Activated naive CD4-positive, alpha-beta T cell treated with anti-CD3 and anti-CD28 coated beads, Interleukin-2, amount 10 ng/mL, durations not matched to agents 5 hours and 36 hours (primary cell): ENCODE data around the gene STAT6. TPM values are rescaled to one million over a fixed set of nuclear protein-coding genes. Genes with fewer than 3 reads are reported as not detected.

Experiments
- total RNA-seq, 2 experiments: library from RNA; stranded (reverse); gene quantifications; one replicate each; pipeline ENCODE4 v1.2.3, GENCODE V29; 2021

The STAT6 gene, protein sequence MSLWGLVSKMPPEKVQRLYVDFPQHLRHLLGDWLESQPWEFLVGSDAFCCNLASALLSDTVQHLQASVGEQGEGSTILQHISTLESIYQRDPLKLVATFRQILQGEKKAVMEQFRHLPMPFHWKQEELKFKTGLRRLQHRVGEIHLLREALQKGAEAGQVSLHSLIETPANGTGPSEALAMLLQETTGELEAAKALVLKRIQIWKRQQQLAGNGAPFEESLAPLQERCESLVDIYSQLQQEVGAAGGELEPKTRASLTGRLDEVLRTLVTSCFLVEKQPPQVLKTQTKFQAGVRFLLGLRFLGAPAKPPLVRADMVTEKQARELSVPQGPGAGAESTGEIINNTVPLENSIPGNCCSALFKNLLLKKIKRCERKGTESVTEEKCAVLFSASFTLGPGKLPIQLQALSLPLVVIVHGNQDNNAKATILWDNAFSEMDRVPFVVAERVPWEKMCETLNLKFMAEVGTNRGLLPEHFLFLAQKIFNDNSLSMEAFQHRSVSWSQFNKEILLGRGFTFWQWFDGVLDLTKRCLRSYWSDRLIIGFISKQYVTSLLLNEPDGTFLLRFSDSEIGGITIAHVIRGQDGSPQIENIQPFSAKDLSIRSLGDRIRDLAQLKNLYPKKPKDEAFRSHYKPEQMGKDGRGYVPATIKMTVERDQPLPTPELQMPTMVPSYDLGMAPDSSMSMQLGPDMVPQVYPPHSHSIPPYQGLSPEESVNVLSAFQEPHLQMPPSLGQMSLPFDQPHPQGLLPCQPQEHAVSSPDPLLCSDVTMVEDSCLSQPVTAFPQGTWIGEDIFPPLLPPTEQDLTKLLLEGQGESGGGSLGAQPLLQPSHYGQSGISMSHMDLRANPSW
- total RNA-seq = 100 to 1,000 TPM; 256 to 266 TPM

GRCh38 chr12:57111031-57111734 is at the start of gene STAT6:
Gene STAT6, minus strand, starts transcription at chr12:57111362. Its CDS starts 3,084 bp downstream, at chr12:57108278.

GRCh38 chr12:57146961-57147944 is 36.1 kb upstream of the STAT6 start, which contains the start of gene LRP1-AS:
Gene LRP1-AS, minus strand, starts transcription at chr12:57147619.

DNA sequence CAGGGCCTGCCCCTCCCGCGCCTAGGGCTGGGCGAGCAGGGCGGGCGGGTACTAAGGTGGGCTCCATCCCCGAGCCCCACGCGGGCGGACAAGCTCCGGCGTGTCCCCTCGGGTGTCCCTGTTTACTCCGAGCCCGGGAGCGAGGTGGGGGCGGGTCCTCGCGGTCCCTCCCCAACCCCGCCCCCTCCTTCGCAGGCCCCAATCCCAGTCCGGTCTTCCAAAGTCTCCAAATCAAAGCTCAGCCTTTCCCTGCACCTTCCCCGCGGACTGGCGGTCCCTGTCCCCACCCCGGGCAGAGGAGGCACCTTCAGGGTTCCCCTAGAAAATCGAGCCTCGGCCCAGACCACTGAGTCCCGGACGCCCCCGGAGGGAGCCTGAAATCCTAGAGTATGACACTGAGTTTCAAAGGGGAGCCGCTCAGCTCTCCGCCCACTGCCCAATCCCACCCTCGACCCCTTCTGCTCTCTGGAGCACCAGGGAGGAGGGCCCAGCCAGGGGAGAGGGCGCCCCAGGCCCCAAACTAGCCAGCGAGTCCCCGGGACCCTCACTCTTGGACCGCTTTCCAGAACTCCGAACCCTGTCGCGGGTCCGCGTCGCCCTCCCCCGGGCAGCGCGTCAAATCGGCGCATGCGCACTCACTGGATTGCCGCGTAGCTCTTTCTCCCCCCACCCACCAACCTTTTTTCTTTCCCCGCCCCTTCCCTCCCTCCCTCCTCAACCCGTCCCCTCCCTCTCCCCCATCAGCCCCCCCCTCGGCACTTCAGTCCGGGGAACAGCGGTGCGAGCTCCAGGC is 16.8 kb upstream of the STAT6 start, which contains the start of gene LRP1:
Gene LRP1 (plus strand): TSS at position 758 of the 793 bp plus-strand sequence. CDS start 482 bp downstream, outside the sequence.

GRCh38 chr12:57088354-57089270 is 22.6 kb downstream of the STAT6 start, which contains the start of gene NAB2:
Gene NAB2, plus strand, starts transcription at chr12:57089114. Its CDS starts 158 bp downstream, at chr12:57089272.

GRCh38 chr12:57078519-57079404 is 32.4 kb downstream of the STAT6 start, which contains the start of gene NEMP1:
Gene NEMP1, minus strand, starts transcription at chr12:57078791. Its CDS starts 46 bp downstream, at chr12:57078745.

DNA sequence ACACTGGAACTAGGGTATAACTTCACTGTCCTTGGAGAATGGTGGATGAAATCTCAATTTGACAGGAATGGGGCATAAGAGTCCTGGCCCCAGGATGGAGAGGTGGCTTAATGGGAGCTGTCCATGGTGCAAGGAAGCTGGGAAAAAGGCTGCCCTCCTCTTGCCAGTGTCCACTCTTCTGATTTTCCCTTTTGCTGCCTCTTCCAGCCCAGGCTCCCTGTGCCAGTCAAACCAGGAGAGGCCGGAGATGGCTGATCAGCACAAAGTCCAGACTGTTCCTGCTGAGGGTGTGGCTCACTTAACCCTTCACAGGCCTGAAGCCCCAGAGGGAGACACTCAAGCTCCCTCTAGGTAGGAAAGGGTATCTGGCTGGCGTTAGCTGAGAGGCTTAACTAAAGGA is 61.3 kb downstream of the STAT6 start, which contains the start of gene MYO1A:
Gene MYO1A (minus strand): TSS at position 240 of the 400 bp plus-strand sequence. CDS start 1,806 bp downstream, outside the sequence.

Other genes starting within 250 kb of the STAT6 start
- not detected for gene SDR9C7, start 177.0 kb downstream of the STAT6 start, total RNA-seq
- gene RDH16, start 153.8 kb downstream of the STAT6 start, total RNA-seq = under 1 TPM; 0.22 to 0.28 TPM
- gene ZBTB39, start 104.8 kb downstream of the STAT6 start, total RNA-seq = 1 to 10 TPM; 8.6 to 9.1 TPM
- gene TAC3, start 94.8 kb downstream of the STAT6 start, total RNA-seq = not detected
- 1 to 10 TPM in 1 of 2 experiments, under 1 TPM in 1; 0.43 to 1.2 TPM for gene MYO1A, start 61.2 kb downstream of the STAT6 start, total RNA-seq
- 10 to 100 TPM; 43.9 to 45.3 TPM for gene NEMP1, start 32.6 kb downstream of the STAT6 start, total RNA-seq
- 1 to 10 TPM; 8.6 TPM for gene NAB2, start 22.2 kb downstream of the STAT6 start, total RNA-seq
- gene LRP1, start 17.1 kb upstream of the STAT6 start, total RNA-seq = 1 to 10 TPM; 1.3 to 1.6 TPM
- gene LRP1-AS, start 36.3 kb upstream of the STAT6 start, total RNA-seq = not detected
- under 1 TPM; 0.29 to 0.43 TPM for gene NXPH4, start 105.4 kb upstream of the STAT6 start, total RNA-seq
- 100 to 1,000 TPM; 171 to 176 TPM for gene SHMT2, start 118.3 kb upstream of the STAT6 start, total RNA-seq
- gene STAC3, start 139.8 kb upstream of the STAT6 start, total RNA-seq = 1 to 10 TPM; 3.5 to 4.7 TPM